C4-2B (cell line): ENCODE measurements around the gene SUFU.

Source experiments
- H3K27ac ChIP-seq: fragments of 450-650 bp; 2 replicates; pipeline ENCODE4 v1.5.1; 2017
- CTCF ChIP-seq: fragments of 450-650 bp; conservative IDR thresholded peaks from 2 replicates; pipeline ENCODE4 v1.5.1; 2017; ENCODE audit warnings: mild to moderate bottlenecking
- ZFX ChIP-seq: fragments of 450-650 bp; IDR thresholded peaks from 2 replicates; pipeline ENCODE4 v1.6.1; 2017

Gene SUFU

GRCh38 chr10:102615361-102615760 is 111.6 kb downstream of the SUFU start:
- no peak; the same call in 1 of the 2 replicates for TF ChIP-seq CTCF
- TF ChIP-seq ZFX: no peak
- H3K27ac ChIP-seq: no peak overlapping the region

DNA sequence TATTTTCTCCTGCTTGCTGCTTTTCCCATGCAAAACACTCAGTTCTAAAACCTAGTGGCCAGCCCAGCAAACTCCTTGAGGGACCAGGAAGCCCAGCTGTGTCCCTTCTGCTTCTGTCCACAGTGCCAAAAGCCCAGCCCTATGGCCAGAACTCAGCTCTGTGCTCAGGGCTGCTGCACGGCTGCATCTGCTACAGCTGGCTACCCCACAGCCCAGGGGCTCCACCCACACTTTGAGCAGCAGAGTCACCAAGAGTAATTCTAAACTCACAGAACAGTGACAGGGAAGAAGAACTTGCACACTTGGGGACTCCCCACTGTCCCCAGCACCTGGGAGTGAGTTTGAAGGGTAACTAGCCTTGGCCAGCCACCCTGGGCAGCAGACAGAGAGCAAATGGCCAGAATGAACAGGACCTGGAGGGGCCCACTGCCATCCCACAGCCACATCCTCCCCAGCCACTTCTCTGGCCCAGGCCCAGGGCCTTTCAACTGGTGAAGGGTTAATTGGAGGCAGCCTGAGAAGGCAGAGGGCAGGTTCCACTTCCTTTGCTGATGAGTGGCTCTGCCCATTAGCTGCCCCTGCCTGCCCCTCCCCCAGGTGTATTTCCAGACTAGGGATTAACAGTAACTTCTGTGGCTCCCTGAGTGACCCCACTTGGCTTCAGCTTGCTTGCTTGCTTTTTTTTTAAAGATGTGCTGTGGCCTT is 112.4 kb downstream of the SUFU start:
- H3K27ac ChIP-seq: no peak overlapping the region
- no peak for TF ChIP-seq CTCF
- no peak for TF ChIP-seq ZFX

DNA sequence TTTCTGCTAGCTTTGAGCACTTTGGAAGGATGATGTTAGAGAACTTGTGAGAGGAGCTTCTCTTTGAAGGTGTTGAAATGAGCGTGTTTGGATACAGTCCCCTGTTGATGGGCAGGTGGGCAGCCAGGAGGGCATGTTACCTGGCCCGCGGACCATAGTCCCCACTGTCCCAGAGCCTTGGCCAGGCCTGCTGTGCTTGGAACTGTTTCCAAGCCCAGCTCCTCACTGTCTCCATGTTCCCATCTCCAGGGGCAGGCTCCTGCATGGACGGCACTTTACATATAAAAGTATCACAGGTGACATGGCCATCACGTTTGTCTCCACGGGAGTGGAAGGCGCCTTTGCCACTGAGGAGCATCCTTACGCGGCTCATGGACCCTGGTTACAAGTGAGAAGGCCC is 113.3 kb downstream of the SUFU start:
- H3K27ac ChIP-seq: no peak overlapping the region
- no peak for TF ChIP-seq CTCF
- TF ChIP-seq ZFX: no peak

GRCh38 chr10:102617816-102618215 is 114.0 kb downstream of the SUFU start:
- no peak overlapping the region for H3K27ac ChIP-seq
- TF ChIP-seq CTCF (no peak), ZFX (no peak)

DNA sequence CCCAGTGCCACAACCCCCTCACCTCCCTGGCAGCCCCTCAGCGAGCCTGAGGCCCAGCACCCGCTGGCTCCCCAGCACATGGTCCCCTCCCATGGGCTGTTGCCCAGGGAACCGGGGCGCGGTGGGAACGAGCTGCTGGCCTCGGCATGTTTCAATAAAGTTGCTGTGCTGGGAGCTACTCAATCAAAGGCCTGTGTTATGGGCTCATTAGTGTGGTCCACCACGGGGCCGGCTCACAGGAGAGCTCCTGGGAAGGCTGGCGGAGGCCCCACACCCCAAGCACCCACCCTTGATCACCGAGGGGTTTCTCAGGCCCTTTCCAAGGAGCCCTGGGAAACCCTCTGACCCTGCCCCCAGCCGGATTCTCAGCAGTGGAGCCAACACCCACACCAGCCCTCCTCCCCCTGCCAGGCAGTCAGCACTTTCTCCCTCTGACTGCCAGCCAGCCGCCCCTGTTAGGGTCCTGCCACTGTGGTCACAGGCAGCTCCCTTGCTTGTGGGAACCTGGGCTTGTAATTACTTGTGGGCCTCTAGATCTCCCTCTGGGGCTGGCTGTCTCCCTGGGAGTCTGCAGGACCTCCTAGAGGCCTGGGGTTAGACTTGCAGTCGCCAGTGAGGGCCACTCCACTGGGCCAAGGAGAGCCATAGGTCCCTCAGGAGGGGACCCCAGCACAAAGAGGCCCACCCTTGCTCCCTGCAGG is 115.7 kb downstream of the SUFU start:
- TF ChIP-seq CTCF (no peak), ZFX (no peak)
- H3K27ac ChIP-seq: peak overlapping the region; percentile 81

DNA sequence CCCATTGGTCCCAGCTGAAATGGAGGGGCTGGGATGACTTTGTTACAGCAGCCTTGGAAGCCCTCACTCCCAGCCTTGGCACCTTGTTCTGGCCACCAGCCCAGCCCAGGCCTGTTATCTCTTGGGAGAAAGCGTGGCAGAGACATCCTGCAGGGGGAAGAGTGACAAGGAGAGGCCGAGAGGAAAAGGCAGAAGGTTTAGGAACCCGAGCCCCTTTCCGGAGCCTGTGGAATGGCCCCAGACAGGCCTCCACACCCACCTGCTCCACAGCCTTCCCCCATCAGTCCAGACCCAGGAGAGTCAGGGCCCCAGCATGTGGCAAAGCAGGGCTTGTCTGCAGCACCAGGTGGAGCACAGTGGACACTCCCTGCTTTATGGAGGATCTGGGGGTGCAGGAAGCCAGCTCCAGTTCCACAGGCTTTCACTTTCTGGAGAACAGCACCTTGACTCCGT is 116.4 kb downstream of the SUFU start:
- peak overlapping the region; percentile 81 for H3K27ac ChIP-seq
- TF ChIP-seq CTCF: no peak
- TF ChIP-seq ZFX: no peak

- peak overlapping the region; percentile 81 for H3K27ac ChIP-seq
These were observed 117.0 kb downstream of the SUFU start for GRCh38 chr10:102620591-102621442.

More at GRCh38 chr10:102620591-102621442, 117.0 kb downstream of the SUFU start:
- no peak for TF ChIP-seq CTCF
- TF ChIP-seq ZFX: no peak
